Muscle of arm (tissue), 12 donors: Measurements from ENCODE around the gene RITA1. TPM values are rescaled to one million over a fixed set of nuclear protein-coding genes. Genes with fewer than 3 reads are reported as not detected.

Experiments
- polyA plus RNA-seq, 12 donors: library from polyadenylated mRNA; unstranded; fragments of 120-200 nt; gene quantifications; one replicate each; pipeline ENCODE4 v1.2.1, GENCODE V29; 2013; ENCODE audit not compliant: insufficient read length in 12 of 12

The RITA1 gene
- polyA plus RNA-seq, 12 donors: 6.4 to 15.7 (median 8.3) TPM; not detected in 1

Other genes starting within 250 kb of the RITA1 start
- gene OAS3, start 247.2 kb upstream of the RITA1 start, polyA plus RNA-seq: 1 to 10 TPM in 11 of 12 donors, not detected in 1; 3.5 to 9.6 (median 6.3) TPM
- gene OAS2, start 207.2 kb upstream of the RITA1 start, polyA plus RNA-seq: 1 to 10 TPM in 11 of 12 donors, not detected in 1; 1.9 to 4.5 (median 3.0) TPM
- 1 to 10 TPM in 11 of 12 donors, not detected in 1; 2.7 to 9.9 (median 4.1) TPM for gene DTX1, start 129.0 kb upstream of the RITA1 start, polyA plus RNA-seq
- under 1 TPM in 8 of 12 donors, not detected in 4; 0.03 to 0.39 (median 0.09) TPM for gene RASAL1, start 50.0 kb upstream of the RITA1 start, polyA plus RNA-seq
- under 1 TPM in 3 of 12 donors, not detected in 9; 0.14 to 0.65 (median 0.17) TPM for gene CFAP73, start 36.0 kb upstream of the RITA1 start, polyA plus RNA-seq
- gene DDX54, start 243 bp upstream of the RITA1 start, polyA plus RNA-seq: 10 to 100 TPM in 11 of 12 donors, not detected in 1; 37.7 to 70.6 (median 52.6) TPM
- 10 to 100 TPM in 11 of 12 donors, not detected in 1; 17.8 to 50.9 (median 34.5) TPM for gene TPCN1, start 35.7 kb downstream of the RITA1 start, polyA plus RNA-seq
- gene SLC8B1, start 149.4 kb downstream of the RITA1 start, polyA plus RNA-seq: 10 to 100 TPM in 11 of 12 donors, not detected in 1; 10.6 to 19.5 (median 12.2) TPM
- gene PLBD2, start 172.9 kb downstream of the RITA1 start, polyA plus RNA-seq: 10 to 100 TPM in 11 of 12 donors, not detected in 1; 11.8 to 30.7 (median 13.9) TPM
- under 1 TPM in 4 of 12 donors, not detected in 8; 0.15 to 0.33 (median 0.26) TPM for gene SDS, start 218.2 kb downstream of the RITA1 start, polyA plus RNA-seq
- gene SDSL, start 236.7 kb downstream of the RITA1 start, polyA plus RNA-seq: 1 to 10 TPM in 7 of 12 donors, under 1 TPM in 3, not detected in 2; 0.76 to 1.6 (median 1.2) TPM